Activated naive CD8-positive, alpha-beta T cell (primary cell): ENCODE measurements around the gene YWHAE.
"Not testable (repeated sequence)": the region's sequence is repeated elsewhere in the genome, so short reads cannot be mapped to it uniquely, and the experiment has no call there.

Experiments used
- H3K27ac Mint-ChIP-seq: one replicate; pipeline ENCODE4 v1.8.0; 2021; ENCODE audit warnings: mixed read lengths
- H3K27me3 Mint-ChIP-seq: one replicate; pipeline ENCODE4 v1.8.0; 2021; ENCODE audit warnings: mixed read lengths
- H3K36me3 Mint-ChIP-seq: one replicate; pipeline ENCODE4 v1.8.0; 2021; ENCODE audit warnings: mixed read lengths
- H3K4me1 Mint-ChIP-seq: one replicate; pipeline ENCODE4 v1.8.0; 2021; ENCODE audit warnings: low read depth, mixed read lengths
- H3K4me3 Mint-ChIP-seq: one replicate; pipeline ENCODE4 v1.8.0; 2021; ENCODE audit warnings: mild to moderate bottlenecking, mixed read lengths
- H3K9me3 Mint-ChIP-seq: one replicate; pipeline ENCODE4 v1.8.0; 2021; ENCODE audit warnings: low read depth, mixed read lengths

The YWHAE gene

GRCh38 chr17:1371893-1372590, 28.0 kb downstream of the YWHAE start:
- H3K36me3 Mint-ChIP-seq, result no peaks in the 10 kb centered on the region
- H3K4me3 Mint-ChIP-seq, result peak overlapping the region; percentile 25
- no peaks in the 10 kb centered on the region for H3K27me3 Mint-ChIP-seq
- peak overlapping the region; percentile 75 for H3K27ac Mint-ChIP-seq
- no peaks in the 10 kb centered on the region for H3K9me3 Mint-ChIP-seq
- H3K4me1 Mint-ChIP-seq, result peaks cover 70% of the 10 kb centered on the region

DNA sequence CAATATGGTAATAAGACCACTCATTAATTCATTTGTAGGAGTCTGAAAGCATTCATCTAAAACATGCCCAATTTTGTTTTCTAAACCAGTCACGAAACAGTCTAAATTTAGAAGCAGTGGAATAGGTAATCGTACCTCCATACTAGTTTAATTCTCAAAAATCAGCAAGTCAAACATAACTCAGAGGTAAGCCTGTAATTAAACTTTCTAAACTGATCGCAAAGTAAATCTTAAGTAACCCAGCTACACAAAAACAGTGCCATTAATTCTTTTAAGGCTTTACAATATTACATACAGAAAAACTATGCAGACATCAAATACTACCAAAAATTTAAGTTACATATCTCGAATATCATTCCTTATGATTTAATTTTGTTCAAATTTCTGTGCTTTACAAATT, 31.4 kb downstream of the YWHAE start:
- Mint-ChIP-seq H3K4me1 (peaks cover 61% of the 10 kb centered on the region), H3K4me3 (no peak overlapping the region), H3K9me3 (no peaks in the 10 kb centered on the region), H3K27ac (no peak overlapping the region), H3K36me3 (peaks cover 4% of the 10 kb centered on the region), H3K27me3 (no peaks in the 10 kb centered on the region)

GRCh38 chr17:1367351-1367745, 32.7 kb downstream of the YWHAE start:
- no peaks in the 10 kb centered on the region for H3K27me3 Mint-ChIP-seq
- no peak overlapping the region for H3K4me3 Mint-ChIP-seq
- peak overlapping the region; percentile 64 for H3K27ac Mint-ChIP-seq
- no peaks in the 10 kb centered on the region for H3K9me3 Mint-ChIP-seq
- H3K36me3 Mint-ChIP-seq, result peaks cover 4% of the 10 kb centered on the region
- H3K4me1 Mint-ChIP-seq, result peaks cover 62% of the 10 kb centered on the region

DNA sequence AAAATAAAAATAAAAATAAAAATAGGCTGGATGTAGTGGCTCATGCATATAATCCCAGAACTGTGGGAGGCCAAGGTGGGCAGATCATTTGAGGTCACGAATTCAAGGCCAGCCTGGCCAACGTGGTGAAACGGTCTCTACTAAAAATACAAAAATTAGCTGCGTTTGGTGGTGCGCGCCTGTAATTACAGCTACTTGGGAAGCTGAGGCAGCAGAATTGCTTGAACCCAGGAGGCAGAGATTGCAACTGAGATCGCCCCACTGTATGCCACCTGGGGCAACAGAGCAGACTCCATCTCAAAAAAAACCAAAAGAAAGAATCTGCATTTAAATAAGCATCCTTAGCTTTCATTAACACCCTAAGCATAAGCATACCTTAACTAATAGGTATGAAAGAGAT, 33.8 kb downstream of the YWHAE start:
- H3K27ac Mint-ChIP-seq, result peak overlapping the region; percentile 46
- H3K36me3 Mint-ChIP-seq, result peaks cover 4% of the 10 kb centered on the region
- H3K9me3 Mint-ChIP-seq, result no peaks in the 10 kb centered on the region
- H3K4me1 Mint-ChIP-seq, result peaks cover 64% of the 10 kb centered on the region
- H3K27me3 Mint-ChIP-seq, result no peaks in the 10 kb centered on the region
- H3K4me3 Mint-ChIP-seq, result no peak overlapping the region

DNA sequence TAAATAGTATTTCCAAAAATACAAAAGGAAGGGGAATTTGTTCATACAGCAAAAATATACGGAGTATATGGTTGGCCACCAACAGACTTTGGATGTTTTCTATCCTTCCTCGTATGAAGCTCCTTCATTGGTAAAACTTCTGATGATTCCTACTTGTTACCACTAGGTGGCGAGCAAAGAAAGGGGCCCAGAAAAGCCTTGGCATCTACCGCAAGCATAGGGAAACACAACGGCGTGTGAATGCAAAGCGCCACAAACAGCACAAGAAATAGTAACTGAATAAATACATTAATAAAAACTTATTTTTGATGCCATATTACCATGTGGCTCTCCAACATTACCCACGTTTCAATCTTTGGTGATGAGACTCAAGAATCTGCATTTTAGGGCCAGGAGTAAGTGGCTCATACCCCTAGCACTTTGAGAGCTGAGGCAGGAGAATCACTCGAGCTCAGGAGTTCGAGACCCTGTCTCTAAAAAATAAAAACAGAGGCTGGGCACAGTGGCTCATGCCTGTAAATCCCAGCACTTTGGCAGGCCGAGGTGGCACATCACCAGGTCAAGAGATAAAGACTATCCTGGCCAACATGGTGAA, 34.5 kb downstream of the YWHAE start:
- Mint-ChIP-seq H3K36me3 (peaks cover 6% of the 10 kb centered on the region), H3K9me3 (no peaks in the 10 kb centered on the region), H3K27ac (no peak overlapping the region), H3K4me3 (peak overlapping the region; percentile 13), H3K27me3 (no peaks in the 10 kb centered on the region), H3K4me1 (peaks cover 67% of the 10 kb centered on the region)

GRCh38 chr17:1362964-1363363, 37.1 kb downstream of the YWHAE start:
- Mint-ChIP-seq H3K4me1 (peaks cover 64% of the 10 kb centered on the region), H3K9me3 (no peaks in the 10 kb centered on the region), H3K4me3 (peak overlapping the region; percentile 64), H3K27me3 (no peaks in the 10 kb centered on the region), H3K27ac (peak overlapping the region; percentile 69), H3K36me3 (peaks cover 9% of the 10 kb centered on the region)

DNA sequence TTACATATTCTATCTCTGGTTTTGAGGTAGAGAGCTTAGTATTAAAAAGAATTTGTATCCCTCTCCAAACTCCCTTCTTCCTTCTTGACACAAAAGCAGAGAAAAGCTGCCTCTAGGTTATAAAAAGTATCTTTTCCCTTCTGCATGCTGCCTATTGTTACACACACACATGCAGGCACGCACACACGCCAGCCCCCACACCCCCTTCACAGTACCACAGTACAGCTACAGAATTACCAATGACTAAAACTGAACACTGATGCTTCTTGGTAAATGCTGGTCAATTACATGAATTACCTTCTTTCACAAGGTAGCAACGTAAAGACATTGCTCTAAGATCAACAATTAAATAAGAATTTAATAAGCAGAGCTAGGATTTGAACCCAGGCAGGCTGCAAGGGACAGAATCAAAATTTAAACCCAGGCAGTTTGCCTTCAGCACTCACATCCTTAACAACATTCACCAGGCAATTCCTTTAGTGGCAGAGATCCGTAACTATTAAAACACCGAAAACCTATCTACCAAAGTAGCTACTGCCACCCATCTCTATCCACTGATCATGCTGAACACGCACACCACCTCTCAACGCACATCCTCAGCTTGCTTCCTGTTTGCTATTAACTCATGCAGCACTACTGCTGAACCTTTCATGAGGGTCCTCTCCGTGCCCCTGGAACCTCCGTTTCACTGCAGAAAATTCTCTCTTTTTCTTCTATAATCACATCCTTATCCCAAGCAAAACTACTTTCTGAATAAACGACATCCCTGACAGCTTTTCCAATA, 37.8 kb downstream of the YWHAE start:
- peaks cover 60% of the 10 kb centered on the region for H3K4me1 Mint-ChIP-seq
- H3K27me3 Mint-ChIP-seq, result no peaks in the 10 kb centered on the region
- H3K9me3 Mint-ChIP-seq, result no peaks in the 10 kb centered on the region
- peak overlapping the region; percentile 69 for H3K27ac Mint-ChIP-seq
- peaks cover 9% of the 10 kb centered on the region for H3K36me3 Mint-ChIP-seq
- peak overlapping the region; percentile 64 for H3K4me3 Mint-ChIP-seq

DNA sequence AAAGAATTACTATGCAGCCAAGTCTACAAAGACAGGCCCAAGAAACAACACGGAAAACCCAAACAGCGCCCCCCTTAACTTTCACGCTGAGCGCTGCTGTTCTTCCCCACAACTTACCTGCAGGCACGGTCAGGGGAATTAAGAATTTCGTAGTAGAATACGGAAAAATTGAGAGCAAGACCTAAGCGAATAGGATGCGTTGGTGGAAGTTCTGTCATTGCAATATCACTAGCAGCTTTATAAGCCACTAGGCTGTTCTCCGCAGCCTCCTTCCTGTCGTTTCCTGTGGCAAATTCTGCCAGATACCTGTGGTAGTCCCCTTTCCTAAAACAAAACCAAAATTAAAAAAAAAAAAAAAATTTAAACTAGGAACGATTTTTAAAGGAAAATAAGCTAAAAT, 39.0 kb downstream of the YWHAE start:
- H3K36me3 Mint-ChIP-seq, result peaks cover 9% of the 10 kb centered on the region
- H3K4me3 Mint-ChIP-seq, result peak overlapping the region; percentile 74
- H3K27ac Mint-ChIP-seq, result peak overlapping the region; percentile 84
- H3K27me3 Mint-ChIP-seq, result no peaks in the 10 kb centered on the region
- H3K9me3 Mint-ChIP-seq, result no peaks in the 10 kb centered on the region
- peaks cover 50% of the 10 kb centered on the region for H3K4me1 Mint-ChIP-seq

DNA sequence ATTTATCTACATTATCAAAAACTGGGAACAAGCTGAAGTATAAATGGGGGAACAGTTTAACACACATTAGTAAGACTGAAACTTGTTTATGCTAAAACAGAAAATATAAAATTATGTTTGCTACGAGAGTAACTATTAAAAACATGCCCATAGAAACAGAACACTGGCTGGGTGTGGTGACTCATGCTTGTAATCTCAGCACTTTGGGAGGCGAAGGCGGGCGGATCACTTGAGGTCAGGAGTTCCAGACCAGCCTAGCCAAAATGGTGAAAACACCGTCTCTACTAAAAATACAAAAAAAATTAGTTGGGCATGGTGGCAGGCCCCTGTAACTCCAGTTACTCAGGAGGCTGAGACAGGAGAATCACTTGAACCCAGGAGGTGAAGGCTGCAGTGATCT, 39.7 kb downstream of the YWHAE start:
- H3K9me3 Mint-ChIP-seq, H3K27me3 Mint-ChIP-seq, H3K27ac Mint-ChIP-seq: not testable (repeated sequence)
- Mint-ChIP-seq H3K4me1 (peaks cover 47% of the 10 kb centered on the region), H3K4me3 (peak overlapping the region; percentile 17), H3K36me3 (peaks cover 12% of the 10 kb centered on the region)

- Mint-ChIP-seq H3K36me3 (peaks cover 6% of the 10 kb centered on the region), H3K27ac (peak overlapping the region; percentile 42)
Observed at GRCh38 chr17:1354030-1354429, 46.0 kb downstream of the YWHAE start.

GRCh38 chr17:1352530-1352929, 47.5 kb downstream of the YWHAE start:
- H3K4me3 Mint-ChIP-seq, H3K36me3 Mint-ChIP-seq: not testable (repeated sequence)

More at GRCh38 chr17:1354030-1354429, 46.0 kb downstream of the YWHAE start:
- Mint-ChIP-seq H3K4me1 (peaks cover 10% of the 10 kb centered on the region), H3K9me3 (no peaks in the 10 kb centered on the region), H3K4me3 (no peak overlapping the region), H3K27me3 (no peaks in the 10 kb centered on the region)

GRCh38 chr17:1351971-1352370, 48.1 kb downstream of the YWHAE start:
- Mint-ChIP-seq H3K27me3 (no peaks in the 10 kb centered on the region), H3K27ac (peak overlapping the region; percentile 24), H3K36me3 (peaks cover 6% of the 10 kb centered on the region), H3K4me1 (peaks cover 20% of the 10 kb centered on the region), H3K4me3 (no peak overlapping the region), H3K9me3 (no peaks in the 10 kb centered on the region)

More at GRCh38 chr17:1352530-1352929, 47.5 kb downstream of the YWHAE start:
- H3K27me3 Mint-ChIP-seq, H3K9me3 Mint-ChIP-seq, H3K27ac Mint-ChIP-seq: not testable (repeated sequence)
- H3K4me1 Mint-ChIP-seq, result peaks cover 18% of the 10 kb centered on the region

DNA sequence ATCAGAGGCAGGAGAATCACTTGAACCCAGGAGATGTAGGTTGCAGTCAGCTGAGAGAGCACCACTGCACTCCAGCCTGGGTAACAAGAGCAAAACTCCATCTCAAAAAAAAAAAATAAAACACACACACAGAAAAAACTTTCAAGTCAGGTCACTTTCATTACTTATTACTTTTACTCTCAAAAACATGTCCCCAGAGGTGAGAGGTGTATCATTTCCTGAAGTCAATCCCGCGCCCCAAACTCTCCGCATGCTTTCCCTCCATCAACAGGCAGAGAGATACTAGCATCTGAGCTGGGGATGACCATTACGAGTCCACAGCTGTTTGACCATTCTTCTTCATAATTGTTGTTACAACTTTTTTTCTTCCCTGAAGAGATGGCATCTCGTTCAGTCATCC, 48.7 kb downstream of the YWHAE start:
- H3K27ac Mint-ChIP-seq, result peak overlapping the region; percentile 50
- peaks cover 6% of the 10 kb centered on the region for H3K36me3 Mint-ChIP-seq
- H3K4me3 Mint-ChIP-seq, result no peak overlapping the region
- H3K9me3 Mint-ChIP-seq, result no peaks in the 10 kb centered on the region
- peaks cover 23% of the 10 kb centered on the region for H3K4me1 Mint-ChIP-seq
- H3K27me3 Mint-ChIP-seq, result no peaks in the 10 kb centered on the region

- Mint-ChIP-seq H3K27ac (peak overlapping the region; percentile 56), H3K4me3 (peak overlapping the region; percentile 69), H3K4me1 (peaks cover 33% of the 10 kb centered on the region), H3K27me3 (no peaks in the 10 kb centered on the region), H3K9me3 (no peaks in the 10 kb centered on the region), H3K36me3 (peaks cover 4% of the 10 kb centered on the region)
Observed at GRCh38 chr17:1347589-1348323, 52.3 kb downstream of the YWHAE start.

DNA sequence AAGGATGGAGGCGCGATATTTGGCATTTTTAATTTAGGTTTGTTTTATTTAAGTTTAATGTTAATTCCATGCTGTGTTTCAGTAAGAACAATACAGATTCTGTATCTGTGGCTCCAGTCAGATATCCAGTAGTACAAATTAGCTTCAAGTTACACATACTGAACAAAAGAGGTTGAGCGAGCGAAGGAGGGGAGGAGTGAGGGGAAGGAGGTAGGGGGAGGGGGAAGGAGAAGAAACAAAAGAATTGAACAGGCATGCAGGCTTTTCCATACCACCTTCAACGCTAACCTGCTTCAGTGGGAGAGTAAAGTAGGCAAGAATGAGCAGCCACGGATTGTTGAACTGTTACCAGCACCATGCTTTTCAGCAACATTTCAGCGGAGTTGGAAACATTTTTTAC, 55.5 kb downstream of the YWHAE start:
- no peak overlapping the region for H3K27ac Mint-ChIP-seq
- no peak overlapping the region for H3K4me3 Mint-ChIP-seq
- H3K27me3 Mint-ChIP-seq, result no peaks in the 10 kb centered on the region
- H3K9me3 Mint-ChIP-seq, result no peaks in the 10 kb centered on the region
- H3K4me1 Mint-ChIP-seq, result peaks cover 26% of the 10 kb centered on the region
- H3K36me3 Mint-ChIP-seq, result peaks cover 3% of the 10 kb centered on the region
